GM04504 (cell line): ENCODE results near the gene KHSRP.

Source experiments
- DNase-seq: peaks from one replicate; pipeline ENCODE4 v3.0.0-alpha.2; 2012; ENCODE audit warnings: low read depth

Gene KHSRP

GRCh38 chr19:6424195-6424938 is at the start of gene KHSRP:
Gene KHSRP (minus strand): TSS chr19:6424811. CDS start chr19:6424701, 110 bp downstream.
- no peak for DNase-seq

GRCh38 chr19:6473647-6474046 is 49.0 kb upstream of the KHSRP start:
- no peak for DNase-seq

- no peak for DNase-seq
Measured at GRCh38 chr19:6472713-6473112, 48.1 kb upstream of the KHSRP start.

- DNase-seq = no peak
Measured at GRCh38 chr19:6471076-6471475, 46.5 kb upstream of the KHSRP start.

GRCh38 chr19:6470173-6470572 is 45.6 kb upstream of the KHSRP start:
- no peak for DNase-seq

- DNase-seq = no peak
Measured at GRCh38 chr19:6467384-6467783, 42.8 kb upstream of the KHSRP start.

GRCh38 chr19:6466526-6467248 is 42.1 kb upstream of the KHSRP start:
- no peak for DNase-seq

GRCh38 chr19:6465663-6466062 is 41.1 kb upstream of the KHSRP start:
- no peak for DNase-seq

GRCh38 chr19:6465006-6465405 is 40.4 kb upstream of the KHSRP start:
- no peak for DNase-seq

- DNase-seq = no peak
Measured at GRCh38 chr19:6464070-6464873, 39.7 kb upstream of the KHSRP start, which contains the start of gene CRB3. Gene CRB3 (plus strand): TSS chr19:6464271. CDS start chr19:6464702, 431 bp downstream.

GRCh38 chr19:6460099-6460884 is 35.7 kb upstream of the KHSRP start:
- DNase-seq = peak; percentile 93

- DNase-seq = peak; percentile 10
Measured at GRCh38 chr19:6459262-6460098, 34.9 kb upstream of the KHSRP start, which contains the start of gene SLC25A23. Gene SLC25A23 (minus strand): TSS chr19:6459792. CDS start chr19:6459628, 164 bp downstream.

- DNase-seq = no peak
Measured at GRCh38 chr19:6458695-6459261, 34.2 kb upstream of the KHSRP start.

- DNase-seq = no peak
Measured at GRCh38 chr19:6457958-6458694, 33.5 kb upstream of the KHSRP start.

GRCh38 chr19:6455924-6456323 is 31.3 kb upstream of the KHSRP start:
- DNase-seq = no peak

GRCh38 chr19:6453951-6454565 is 29.4 kb upstream of the KHSRP start:
- no peak for DNase-seq

- DNase-seq = no peak
Measured at GRCh38 chr19:6452899-6453298, 28.3 kb upstream of the KHSRP start.

GRCh38 chr19:6452223-6452614 is 27.6 kb upstream of the KHSRP start:
- DNase-seq = no peak

GRCh38 chr19:6451583-6452222 is 27.1 kb upstream of the KHSRP start:
- no peak for DNase-seq
